Activated T-helper 1 cell treated with anti-CD3 and anti-CD28 coated beads, Interleukin-12 subunit alpha, Interleukin-12 subunit beta, Interleukin-2, Interleukin-4 antibody, amounts not matched to agents 30 ng/mL and 10 ng/mL and 1 ng/mL, durations not matched to agents 14 hours and 24 hours and 36 hours (primary cell): ENCODE data around the gene ARMC2. TPM values are rescaled to one million over a fixed set of nuclear protein-coding genes. Genes with fewer than 3 reads are reported as not detected.

Experiments
- DNase-seq: peaks from one replicate; pipeline ENCODE4 v3.0.0; 2021; ENCODE audit warnings: low spot score
- H3K27ac Mint-ChIP-seq: one replicate; pipeline ENCODE4 v1.8.0; 2021; ENCODE audit warnings: mild to moderate bottlenecking, mixed read lengths
- H3K27me3 Mint-ChIP-seq: one replicate; pipeline ENCODE4 v1.8.0; 2022; ENCODE audit warnings: mild to moderate bottlenecking, moderate library complexity, mixed read lengths; ENCODE audit not compliant: insufficient read depth
- H3K36me3 Mint-ChIP-seq: one replicate; pipeline ENCODE4 v1.8.0; 2021; ENCODE audit warnings: low read depth, mixed read lengths
- H3K4me1 Mint-ChIP-seq: one replicate; pipeline ENCODE4 v1.8.0; 2021; ENCODE audit warnings: low read depth, mixed read lengths
- H3K4me3 Mint-ChIP-seq: one replicate; pipeline ENCODE4 v1.8.0; 2021; ENCODE audit warnings: mild to moderate bottlenecking, moderate library complexity, mixed read lengths
- H3K9me3 Mint-ChIP-seq: one replicate; pipeline ENCODE4 v1.8.0; 2021; ENCODE audit warnings: mixed read lengths
- intact Hi-C: fragments of 100-400 bp; cut with micrococcal nuclease; formaldehyde crosslinking; loops from one replicate; pipeline ENCODE4 v1.15.1; 2024
- total RNA-seq: library from RNA; stranded (reverse); gene quantifications from 2 replicates; pipeline ENCODE4 v1.2.3, GENCODE V29; 2022

The ARMC2 gene
- total RNA-seq, 1 donor from 2014 or later = 4.6 TPM

DNA sequence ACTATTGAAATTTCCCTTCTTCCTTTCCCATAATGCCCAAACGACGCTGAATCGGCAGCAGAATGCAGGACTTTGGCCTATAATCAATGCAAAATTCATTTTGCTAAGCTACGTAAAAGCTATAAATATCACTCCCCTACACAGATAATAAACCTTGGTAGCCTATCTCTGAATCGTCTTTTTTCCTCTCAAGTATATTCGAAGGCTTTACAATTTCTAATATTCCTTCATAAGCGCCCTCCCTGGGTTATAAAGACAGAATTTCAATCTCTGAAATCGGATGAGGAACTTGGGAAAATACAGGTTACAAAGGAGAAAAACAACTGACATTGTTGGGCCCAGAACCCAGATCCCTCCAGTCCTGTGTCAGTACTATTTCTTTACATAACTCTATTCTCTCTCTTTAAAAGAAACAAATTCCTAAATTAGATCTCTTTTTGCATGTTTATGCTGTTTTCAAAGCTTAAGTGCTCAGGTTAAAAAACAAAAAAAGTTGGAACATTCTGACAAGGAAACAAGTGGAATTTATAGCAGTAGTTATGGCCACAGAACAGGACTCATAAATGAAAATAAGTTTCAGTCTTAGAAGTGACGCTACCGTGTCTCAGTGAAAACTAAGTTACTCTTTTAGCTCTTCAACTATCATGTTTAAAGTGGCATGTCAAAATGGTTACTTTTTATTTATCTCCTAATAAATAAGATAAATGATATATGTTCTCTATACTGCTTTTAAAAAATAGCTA is 161.9 kb downstream of the ARMC2 start:
- Mint-ChIP-seq H3K4me1 (peaks cover 35% of the 10 kb centered on the region), H3K27ac (peak overlapping the region; percentile 84), H3K36me3 (peaks cover 6% of the 10 kb centered on the region), H3K27me3 (peaks cover 2% of the 10 kb centered on the region), H3K4me3 (peak overlapping the region; percentile 92), H3K9me3 (no peaks in the 10 kb centered on the region)
- DNase-seq = no peak
- intact Hi-C loops = loop anchor here (1.0 to 10.0 kb wide), 12 partner anchors 49 to 1807 kb away; partner anchors contain the start of genes AK9, ARMC2, CD164 and CDK19

- peaks cover 6% of the 10 kb centered on the region for H3K36me3 Mint-ChIP-seq
- no peaks in the 10 kb centered on the region for H3K9me3 Mint-ChIP-seq
- no peak overlapping the region for H3K27ac Mint-ChIP-seq
- no peak for DNase-seq
- peaks cover 2% of the 10 kb centered on the region for H3K27me3 Mint-ChIP-seq
- peak overlapping the region; percentile 5 for H3K4me3 Mint-ChIP-seq
- intact Hi-C loops = no loop called here
- H3K4me1 Mint-ChIP-seq = peaks cover 35% of the 10 kb centered on the region
These were observed 162.5 kb downstream of the ARMC2 start for GRCh38 chr6:109010705-109011102.

- H3K27ac Mint-ChIP-seq = no peak overlapping the region
- intact Hi-C loops = loop anchor here (1.0 kb wide), 1 partner anchor 139 kb away; no protein-coding TSS in a partner anchor
These were observed 165.6 kb downstream of the ARMC2 start for GRCh38 chr6:109013656-109014305.

DNA sequence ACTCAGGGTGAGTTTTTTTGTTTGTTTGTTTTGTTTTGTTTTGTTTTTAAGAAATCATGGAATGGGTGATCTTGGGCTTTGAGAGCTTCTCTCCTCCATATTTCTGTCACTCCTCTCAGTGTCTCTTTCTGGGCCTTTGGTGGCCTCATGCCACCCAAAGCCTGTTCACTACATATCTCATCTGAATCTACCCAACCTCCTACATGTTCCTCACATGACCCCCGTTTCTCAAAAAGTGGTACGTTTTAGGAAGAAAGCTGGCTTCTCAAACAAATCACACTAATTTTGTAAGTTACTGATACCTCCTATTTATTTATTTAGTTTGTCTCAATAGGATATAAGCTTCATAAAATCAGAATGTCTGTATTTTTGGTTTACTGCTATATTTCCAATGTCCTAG is 166.4 kb downstream of the ARMC2 start:
- H3K4me1 Mint-ChIP-seq = peaks cover 19% of the 10 kb centered on the region
- no peak for DNase-seq
- no peaks in the 10 kb centered on the region for H3K36me3 Mint-ChIP-seq
- H3K27ac Mint-ChIP-seq = peak overlapping the region; percentile 25
- intact Hi-C loops = no loop called here
- peaks cover 5% of the 10 kb centered on the region for H3K27me3 Mint-ChIP-seq
- H3K4me3 Mint-ChIP-seq = no peak overlapping the region
- no peaks in the 10 kb centered on the region for H3K9me3 Mint-ChIP-seq

More at GRCh38 chr6:109013656-109014305, 165.6 kb downstream of the ARMC2 start:
- H3K4me1 Mint-ChIP-seq = peaks cover 15% of the 10 kb centered on the region
- H3K27me3 Mint-ChIP-seq = peaks cover 2% of the 10 kb centered on the region
- H3K36me3 Mint-ChIP-seq = no peaks in the 10 kb centered on the region
- no peak overlapping the region for H3K4me3 Mint-ChIP-seq
- no peak for DNase-seq
- H3K9me3 Mint-ChIP-seq = no peaks in the 10 kb centered on the region

DNA sequence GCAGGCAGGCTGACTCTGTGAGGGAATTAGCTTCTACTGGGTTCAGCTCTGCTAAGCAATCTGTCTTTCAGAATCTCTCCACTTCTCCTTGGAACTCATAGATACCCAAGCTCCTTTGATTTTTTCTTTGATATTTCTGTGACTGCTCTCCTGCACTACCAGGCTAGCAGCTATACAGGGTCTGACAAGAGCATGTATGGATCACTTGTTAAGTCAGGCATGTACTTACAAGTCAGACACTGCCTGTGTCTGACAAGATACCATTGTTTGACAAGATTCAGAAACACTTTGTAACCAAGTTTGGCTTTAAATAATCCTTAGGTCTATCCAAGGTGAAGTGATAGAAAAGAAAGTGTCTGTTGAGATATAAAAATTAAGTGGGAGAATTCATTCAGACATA is 167.0 kb downstream of the ARMC2 start:
- no peak overlapping the region for H3K27ac Mint-ChIP-seq
- H3K4me3 Mint-ChIP-seq = no peak overlapping the region
- no peak for DNase-seq
- no peaks in the 10 kb centered on the region for H3K9me3 Mint-ChIP-seq
- H3K4me1 Mint-ChIP-seq = peaks cover 13% of the 10 kb centered on the region
- H3K27me3 Mint-ChIP-seq = peaks cover 5% of the 10 kb centered on the region
- intact Hi-C loops = no loop called here
- H3K36me3 Mint-ChIP-seq = no peaks in the 10 kb centered on the region

GRCh38 chr6:109019911-109020310 is 171.7 kb downstream of the ARMC2 start:
- Mint-ChIP-seq H3K27ac (no peak overlapping the region), H3K9me3 (no peaks in the 10 kb centered on the region), H3K36me3 (no peaks in the 10 kb centered on the region), H3K4me1 (peaks cover 5% of the 10 kb centered on the region), H3K4me3 (no peak overlapping the region), H3K27me3 (peaks cover 2% of the 10 kb centered on the region)
- no peak for DNase-seq
- intact Hi-C loops = no loop called here

- Mint-ChIP-seq H3K4me1 (peaks cover 11% of the 10 kb centered on the region), H3K4me3 (no peak overlapping the region), H3K27ac (no peak overlapping the region), H3K36me3 (no peaks in the 10 kb centered on the region), H3K9me3 (no peaks in the 10 kb centered on the region), H3K27me3 (peaks cover 2% of the 10 kb centered on the region)
- no peak for DNase-seq
- intact Hi-C loops = no loop called here
These were observed 173.6 kb downstream of the ARMC2 start for GRCh38 chr6:109021870-109022269.

GRCh38 chr6:109023356-109023925 is 175.2 kb downstream of the ARMC2 start:
- H3K27me3 Mint-ChIP-seq = peaks cover 6% of the 10 kb centered on the region
- intact Hi-C loops = no loop called here
- no peak overlapping the region for H3K27ac Mint-ChIP-seq
- DNase-seq = no peak
- peaks cover 11% of the 10 kb centered on the region for H3K4me1 Mint-ChIP-seq
- H3K36me3 Mint-ChIP-seq = no peaks in the 10 kb centered on the region
- no peak overlapping the region for H3K4me3 Mint-ChIP-seq
- no peaks in the 10 kb centered on the region for H3K9me3 Mint-ChIP-seq

Other genes with a start within 250 kb of the ARMC2 start
- gene SESN1, start 246.4 kb downstream of the ARMC2 start, total RNA-seq = 13.2 and 13.6 TPM in 2 replicates
- gene CEP57L1, start 247.1 kb downstream of the ARMC2 start, total RNA-seq = 13.5 and 16.3 TPM in 2 replicates